WERI-Rb-1 (cell line): ENCODE results near the gene NKTR.

Source experiments
- DNase-seq: peaks from one replicate; pipeline ENCODE4 v3.0.0-alpha.2; 2020
- H3K27ac ChIP-seq: fragments of 250-450 bp; sonication (Bioruptor Pico); 2 replicates; pipeline ENCODE4 v1.5.1; 2020; ENCODE audit warnings: mild to moderate bottlenecking, moderate library complexity
- H3K27me3 ChIP-seq: fragments of 250-450 bp; sonication (Bioruptor Pico); 2 replicates; pipeline ENCODE4 v1.5.1; 2021; ENCODE audit warnings: mild to moderate bottlenecking, low read depth, moderate library complexity; ENCODE audit not compliant: insufficient read depth, severe bottlenecking
- H3K36me3 ChIP-seq: fragments of 250-450 bp; sonication (Bioruptor Pico); 2 replicates; pipeline ENCODE4 v1.5.1; 2020; ENCODE audit warnings: mild to moderate bottlenecking, moderate library complexity
- H3K4me3 ChIP-seq: 2 replicates; pipeline ENCODE4 v1.5.1; 2011; ENCODE audit warnings: low read depth, mild to moderate bottlenecking, control low read depth, low read length
- H3K9me3 ChIP-seq: fragments of 250-450 bp; sonication (Bioruptor Pico); 2 replicates; pipeline ENCODE4 v1.5.1; 2021; ENCODE audit warnings: mild to moderate bottlenecking, moderate library complexity; ENCODE audit not compliant: severe bottlenecking
- TF ChIP-seq, protein P1 (sequence below): IDR thresholded peaks from 2 replicates; pipeline ENCODE4 v1.5.1; 2011; ENCODE audit warnings: low read depth, mild to moderate bottlenecking, control low read depth, inconsistent platforms, low read length

Gene NKTR

DNA sequence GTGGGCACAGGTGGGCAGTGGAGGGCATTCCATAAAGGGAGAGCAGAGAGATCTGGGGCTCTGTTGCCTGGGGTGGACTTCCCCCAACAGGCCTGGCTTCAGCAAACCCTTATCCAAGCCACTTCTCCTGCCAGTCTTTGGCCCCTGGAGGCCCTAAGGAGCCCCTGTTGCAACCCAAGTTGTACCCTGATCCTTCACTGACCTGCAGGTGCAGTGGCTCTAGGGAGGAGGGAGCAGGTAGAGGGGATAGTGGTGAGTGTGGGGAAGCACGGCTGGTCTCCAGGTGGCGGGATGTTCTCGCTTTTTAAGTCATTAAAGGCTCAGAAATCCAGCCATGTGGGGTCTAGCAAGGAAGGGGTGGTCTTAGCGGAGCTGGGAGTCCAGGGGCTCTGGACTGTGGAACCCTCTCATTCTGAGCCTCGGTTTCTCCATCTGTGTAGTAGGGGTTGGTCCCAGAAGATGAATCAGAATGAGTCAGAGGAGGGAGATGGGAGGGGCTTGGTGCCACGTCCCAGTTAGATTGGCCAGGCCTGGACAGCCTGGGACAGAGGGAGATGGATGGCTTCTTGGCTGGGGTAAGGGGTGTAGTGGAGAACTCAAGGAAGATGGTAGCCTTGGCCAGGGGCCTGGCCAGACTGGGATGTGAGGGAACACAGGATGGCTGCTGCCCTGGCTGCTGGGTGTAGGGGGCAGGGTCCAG is 55.6 kb downstream of the NKTR start:
- no peaks in the 10 kb centered on the region for H3K27me3 ChIP-seq
- H3K9me3 ChIP-seq = no peaks in the 10 kb centered on the region
- DNase-seq = no peak
- H3K27ac ChIP-seq = no peak overlapping the region
- H3K36me3 ChIP-seq = no peaks in the 10 kb centered on the region
- no peak overlapping the region for H3K4me3 ChIP-seq
- TF ChIP-seq, protein P1, sequence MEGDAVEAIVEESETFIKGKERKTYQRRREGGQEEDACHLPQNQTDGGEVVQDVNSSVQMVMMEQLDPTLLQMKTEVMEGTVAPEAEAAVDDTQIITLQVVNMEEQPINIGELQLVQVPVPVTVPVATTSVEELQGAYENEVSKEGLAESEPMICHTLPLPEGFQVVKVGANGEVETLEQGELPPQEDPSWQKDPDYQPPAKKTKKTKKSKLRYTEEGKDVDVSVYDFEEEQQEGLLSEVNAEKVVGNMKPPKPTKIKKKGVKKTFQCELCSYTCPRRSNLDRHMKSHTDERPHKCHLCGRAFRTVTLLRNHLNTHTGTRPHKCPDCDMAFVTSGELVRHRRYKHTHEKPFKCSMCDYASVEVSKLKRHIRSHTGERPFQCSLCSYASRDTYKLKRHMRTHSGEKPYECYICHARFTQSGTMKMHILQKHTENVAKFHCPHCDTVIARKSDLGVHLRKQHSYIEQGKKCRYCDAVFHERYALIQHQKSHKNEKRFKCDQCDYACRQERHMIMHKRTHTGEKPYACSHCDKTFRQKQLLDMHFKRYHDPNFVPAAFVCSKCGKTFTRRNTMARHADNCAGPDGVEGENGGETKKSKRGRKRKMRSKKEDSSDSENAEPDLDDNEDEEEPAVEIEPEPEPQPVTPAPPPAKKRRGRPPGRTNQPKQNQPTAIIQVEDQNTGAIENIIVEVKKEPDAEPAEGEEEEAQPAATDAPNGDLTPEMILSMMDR = no peak

DNA sequence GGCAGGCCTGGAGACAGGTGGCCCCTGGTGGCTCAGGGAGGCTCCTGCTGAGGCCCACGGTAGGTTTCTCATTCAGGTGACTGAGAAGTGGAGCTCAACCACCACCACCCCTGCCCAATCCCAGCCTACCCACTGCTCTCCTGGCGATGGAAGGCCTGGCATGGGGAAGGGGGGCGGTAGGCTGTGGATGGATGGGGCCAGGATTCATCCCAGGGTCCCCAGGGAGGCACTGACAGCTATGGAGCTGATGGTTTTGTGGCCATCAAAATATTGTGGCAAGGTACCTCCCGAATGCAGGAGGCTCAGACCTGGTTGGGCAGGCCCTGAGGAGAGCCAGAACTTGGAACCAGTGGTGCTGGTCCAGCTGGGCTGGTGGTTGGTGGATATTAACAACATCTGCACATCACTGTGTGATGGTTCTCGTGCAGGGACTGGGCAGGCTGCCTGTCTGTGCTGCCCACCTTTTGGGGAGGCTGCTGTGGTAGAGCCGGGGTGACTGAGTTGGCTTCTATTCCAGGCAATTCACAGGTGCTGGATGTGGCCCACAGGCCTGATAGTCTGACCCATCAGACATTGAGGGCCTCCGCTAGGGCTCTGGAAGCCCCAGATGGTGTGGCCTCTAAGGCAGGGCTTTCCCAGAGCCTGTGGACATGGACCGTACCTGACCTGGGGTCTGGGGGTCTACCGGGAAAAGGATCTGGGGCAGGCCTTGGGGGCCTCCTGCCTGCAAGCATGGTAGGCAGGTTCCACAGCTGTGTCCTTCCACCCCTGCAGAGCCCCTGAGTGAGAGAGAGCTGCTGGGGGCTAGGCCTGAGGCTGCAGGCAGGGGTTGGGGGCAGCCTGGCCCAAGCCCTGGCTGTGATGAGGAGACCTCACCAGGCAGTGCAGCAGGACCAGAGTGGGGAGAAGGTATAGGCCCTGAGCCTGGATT is 56.5 kb downstream of the NKTR start:
- Histone ChIP-seq H3K4me3 (no peak overlapping the region), H3K36me3 (no peaks in the 10 kb centered on the region), H3K27ac (no peak overlapping the region), H3K9me3 (no peaks in the 10 kb centered on the region), H3K27me3 (no peaks in the 10 kb centered on the region)
- no peak for DNase-seq
- TF ChIP-seq, protein P1 = 0 out of 2 replicates have a peak, but pooled peaks have one; percentile 12

DNA sequence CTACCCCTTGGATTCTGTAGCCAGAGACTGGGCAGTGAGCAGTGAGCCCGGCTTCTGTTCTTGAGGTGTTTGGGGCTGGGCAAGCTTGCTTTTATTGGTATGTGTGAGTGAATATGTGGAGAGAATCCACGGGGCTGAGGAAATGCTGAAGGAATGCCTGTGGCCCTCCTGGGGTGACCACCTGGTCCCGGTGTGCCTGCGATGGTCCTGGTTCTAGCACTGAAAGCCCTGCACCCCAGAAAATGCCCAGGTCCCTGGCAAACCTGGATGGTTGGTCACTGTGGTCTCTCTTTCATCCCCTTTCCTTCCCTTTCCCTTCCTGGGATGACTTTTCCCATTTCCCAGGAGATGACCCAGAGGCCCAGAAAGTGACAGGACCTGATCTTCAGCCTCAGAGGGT is 57.2 kb downstream of the NKTR start:
- Histone ChIP-seq H3K9me3 (no peaks in the 10 kb centered on the region), H3K36me3 (no peaks in the 10 kb centered on the region), H3K27me3 (no peaks in the 10 kb centered on the region), H3K27ac (no peak overlapping the region), H3K4me3 (no peak overlapping the region)
- no peak for DNase-seq
- TF ChIP-seq, protein P1 = no peak

DNA sequence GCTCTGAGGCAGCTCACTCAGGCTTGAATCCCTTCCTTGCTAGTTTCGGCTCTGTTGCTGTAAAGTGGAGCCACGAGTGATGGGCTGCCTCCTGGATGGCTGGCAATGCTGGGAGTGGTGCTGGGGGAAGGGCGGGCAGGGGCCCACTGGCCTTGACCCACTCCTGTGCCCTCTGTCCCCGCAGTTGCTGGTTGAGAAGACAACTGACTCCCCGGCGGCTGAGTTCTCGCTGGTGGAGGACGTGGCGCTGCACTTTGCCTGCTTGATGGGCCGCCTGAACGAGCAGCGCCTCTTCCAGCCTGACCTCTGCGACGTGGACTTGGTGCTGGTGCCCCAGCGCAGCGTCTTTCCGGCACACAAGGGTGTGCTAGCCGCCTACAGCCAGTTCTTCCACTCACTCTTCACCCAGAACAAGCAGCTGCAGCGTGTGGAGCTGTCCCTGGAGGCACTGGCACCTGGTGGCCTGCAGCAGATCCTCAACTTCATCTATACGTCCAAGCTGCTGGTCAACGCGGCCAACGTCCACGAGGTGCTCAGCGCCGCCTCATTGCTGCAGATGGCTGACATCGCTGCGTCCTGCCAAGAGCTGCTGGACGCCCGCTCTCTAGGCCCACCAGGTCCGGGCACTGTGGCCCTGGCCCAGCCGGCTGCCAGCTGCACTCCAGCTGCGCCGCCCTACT is 57.7 kb downstream of the NKTR start:
- no peak for DNase-seq
- no peaks in the 10 kb centered on the region for H3K27me3 ChIP-seq
- H3K27ac ChIP-seq = no peak overlapping the region
- TF ChIP-seq, protein P1 = no peak
- no peaks in the 10 kb centered on the region for H3K36me3 ChIP-seq
- H3K4me3 ChIP-seq = no peak overlapping the region
- no peaks in the 10 kb centered on the region for H3K9me3 ChIP-seq

- Histone ChIP-seq H3K4me3 (no peak overlapping the region), H3K27ac (no peak overlapping the region), H3K27me3 (no peaks in the 10 kb centered on the region), H3K9me3 (no peaks in the 10 kb centered on the region), H3K36me3 (no peaks in the 10 kb centered on the region)
- TF ChIP-seq, protein P1 = no peak
- DNase-seq = no peak
Observed at GRCh38 chr3:42658771-42659390, 58.4 kb downstream of the NKTR start.
